Keratinocyte (primary cell): ENCODE measurements around the gene EMX1. TPM values are rescaled to one million over a fixed set of nuclear protein-coding genes. Genes with fewer than 3 reads are reported as not detected.

Source experiments
- DNase-seq: peaks from one replicate; pipeline ENCODE4 v3.0.0-alpha.2; 2011; ENCODE audit warnings: low read depth, missing footprints, low spot score
- FAIRE-seq: peaks from 2 replicates; lab custom pipeline; 2011; peaks lifted over from hg19 to GRCh38; lab: Jason Lieb, UNC
- H2AFZ ChIP-seq: 2 replicates; pipeline ENCODE4 v1.6.0; 2012; ENCODE audit warnings: low read length, control low read depth, inconsistent platforms; ENCODE audit not compliant: control insufficient read depth
- H3K27ac ChIP-seq: 2 replicates; pipeline ENCODE4 v1.5.1; 2011; ENCODE audit warnings: low read length; ENCODE audit not compliant: control insufficient read depth, insufficient read depth
- H3K27me3 ChIP-seq: 3 replicates; pipeline ENCODE4 v1.6.0; 2011; ENCODE audit warnings: low read length; ENCODE audit not compliant: control insufficient read depth, insufficient read depth; ENCODE audit errors: extremely low read depth
- H3K36me3 ChIP-seq, 2 experiments: 2 replicates in 1 of 2; 3 replicates in 1 of 2; pipeline ENCODE4 v1.5.1; 2011; ENCODE audit warnings: low read length in 2 of 2, mild to moderate bottlenecking in 1 of 2; ENCODE audit not compliant: control insufficient read depth in 2 of 2, insufficient read depth in 2 of 2; ENCODE audit errors: extremely low read depth in 1 of 2
- H3K4me1 ChIP-seq: 3 replicates; pipeline ENCODE4 v1.5.1; 2011; ENCODE audit warnings: low read length; ENCODE audit not compliant: control insufficient read depth, insufficient read depth; ENCODE audit errors: extremely low read depth
- H3K4me2 ChIP-seq: 3 replicates; pipeline ENCODE4 v1.6.0; 2011; ENCODE audit warnings: low read depth, low read length; ENCODE audit not compliant: control insufficient read depth, insufficient read depth; ENCODE audit errors: extremely low read depth
- H3K4me3 ChIP-seq, 3 experiments: fragments of 200-600 bp in 1 of 3; sonication (generic) in 1 of 3; 2 replicates in 2 of 3; 3 replicates in 1 of 3; pipeline ENCODE4 v1.5.1; 2011 to 2016; ENCODE audit warnings: low read length in 3 of 3, mild to moderate bottlenecking in 3 of 3, control low read depth in 2 of 3, inconsistent platforms in 1 of 3, low read depth in 1 of 3, mixed read lengths in 1 of 3, mixed run types in 1 of 3, moderate library complexity in 1 of 3; ENCODE audit not compliant: control insufficient read depth in 2 of 3, insufficient read depth in 2 of 3; ENCODE audit errors: extremely low read depth in 1 of 3
- H3K79me2 ChIP-seq: 2 replicates; pipeline ENCODE4 v1.6.0; 2012; ENCODE audit warnings: low read length; ENCODE audit not compliant: control insufficient read depth, insufficient read depth
- H3K9ac ChIP-seq: 3 replicates; pipeline ENCODE4 v1.6.0; 2011; ENCODE audit warnings: low read length; ENCODE audit not compliant: control insufficient read depth, insufficient read depth; ENCODE audit errors: extremely low read depth
- H3K9me1 ChIP-seq: 3 replicates; pipeline ENCODE4 v1.6.0; 2011; ENCODE audit warnings: low read length; ENCODE audit not compliant: control insufficient read depth, insufficient read depth; ENCODE audit errors: extremely low read depth
- H3K9me3 ChIP-seq: 2 replicates; pipeline ENCODE4 v1.5.1; 2012; ENCODE audit warnings: low read depth, low read length; ENCODE audit not compliant: control insufficient read depth
- H4K20me1 ChIP-seq: 3 replicates; pipeline ENCODE4 v1.6.0; 2011; ENCODE audit warnings: low read length; ENCODE audit not compliant: control insufficient read depth, insufficient read depth; ENCODE audit errors: extremely low read depth
- CTCF ChIP-seq, 3 experiments: IDR thresholded peaks in 1 of 3; conservative IDR thresholded peaks in 1 of 3; optimal IDR thresholded peaks in 1 of 3; 2 replicates in 2 of 3; 3 replicates in 1 of 3; pipeline versions ENCODE3 to v1.5.1; 2011; ENCODE audit warnings: low read length in 3 of 3, mild to moderate bottlenecking in 3 of 3, moderate library complexity in 2 of 3, control low read depth in 1 of 3, inconsistent platforms in 1 of 3; ENCODE audit not compliant: insufficient read depth in 2 of 3; ENCODE audit errors: extremely low read depth in 1 of 3
- EZH2 ChIP-seq: IDR thresholded peaks from one replicate; pipeline ENCODE4 v1.6.1; 2012; ENCODE audit warnings: inconsistent platforms, mild to moderate bottlenecking, low read length, moderate library complexity
- dilution Hi-C: fragments of 300-500 bp; cut with MboI; formaldehyde crosslinking; loops from one replicate; pipeline ENCODE4 v1.7.0; 2020; ENCODE audit warnings: low sequenced_read_pairs; ENCODE audit not compliant: extremely low pct_ligation_motif_present
- polyA plus RNA-seq, 5 experiments: library from polyadenylated mRNA; depleted of rRNA in 3 of 5; stranded (reverse) in 3 of 5; stranded (forward) in 1 of 5; unstranded in 1 of 5; fragments of >200 nt; gene quantifications; 1 replicate in 1 of 5; 2 replicates in 3 of 5; 3 replicates in 1 of 5; pipeline versions ENCODE4 v1.2.1 to v1.2.3, GENCODE V29; 2011 to 2012; ENCODE audit warnings: missing spikeins in 2 of 5, low read depth in 1 of 5, low replicate concordance in 1 of 5

The EMX1 gene
- polyA plus RNA-seq, 1 donor (not counting 4 experiments of a cell fraction or from before 2014, with no cell fraction given), result not detected

GRCh38 chr2:72958542-72959385 lies 41.4 kb downstream of the EMX1 start:
- H3K79me2 ChIP-seq, result no peaks in the 10 kb centered on the region
- peaks cover 3% of the 10 kb centered on the region for H4K20me1 ChIP-seq
- no peaks in the 10 kb centered on the region for H3K36me3 ChIP-seq
- FAIRE-seq, result no peak
- no peak overlapping the region for H3K27ac ChIP-seq
- no peak overlapping the region for H3K9ac ChIP-seq
- H3K9me3 ChIP-seq, result no peaks in the 10 kb centered on the region
- dilution Hi-C loops, result no loop called here
- H2AFZ ChIP-seq, result no peak overlapping the region
- H3K4me3 ChIP-seq, result no peak overlapping the region
- DNase-seq, result no peak
- H3K4me1 ChIP-seq, result no peaks in the 10 kb centered on the region
- H3K9me1 ChIP-seq, result no peaks in the 10 kb centered on the region
- no peak for TF ChIP-seq CTCF (optimal IDR thresholded peaks at IDR 0.05 in 1 of 3, IDR thresholded peaks at IDR 0.05 in 1 of 3, conservative IDR thresholded peaks at IDR 0.05 in 1 of 3; ENCODE audit: extremely low read depth in 1 of 3, insufficient read depth in 2 of 3, low read length in 3 of 3)
- no peak for TF ChIP-seq EZH2
- no peaks in the 10 kb centered on the region for H3K27me3 ChIP-seq
- H3K4me2 ChIP-seq, result no peak overlapping the region

- Histone ChIP-seq H2AFZ (no peak overlapping the region), H3K27me3 (no peaks in the 10 kb centered on the region), H3K4me2 (no peak overlapping the region), H3K9me3 (no peaks in the 10 kb centered on the region), H3K79me2 (no peaks in the 10 kb centered on the region), H3K9ac (no peak overlapping the region), H3K36me3 (no peaks in the 10 kb centered on the region), H4K20me1 (no peaks in the 10 kb centered on the region), H3K27ac (no peak overlapping the region), H3K9me1 (no peaks in the 10 kb centered on the region), H3K4me3 (no peak overlapping the region), H3K4me1 (no peaks in the 10 kb centered on the region)
- DNase-seq, result no peak
- no peak for FAIRE-seq
- TF ChIP-seq EZH2, result no peak
- dilution Hi-C loops, result no loop called here
Observed at GRCh38 chr2:72959554-72959953, 42.2 kb downstream of the EMX1 start.
